OCI-LY1 (cell line): ENCODE data around the gene PRKCB.

Source experiments
- H2AFZ ChIP-seq: fragments of 200-600 bp; sonication (generic), shearing (Covaris generic); 2 replicates; pipeline ENCODE4 v1.6.0; 2014; ENCODE audit warnings: antibody characterized with exemption, mild to moderate bottlenecking, low read length
- H3F3A ChIP-seq: fragments of 200-600 bp; sonication (generic), shearing (Covaris generic); 2 replicates; pipeline ENCODE4 v1.6.0; 2014; ENCODE audit warnings: mild to moderate bottlenecking, antibody characterized with exemption, low read length, moderate library complexity; ENCODE audit not compliant: insufficient read depth
- H3K27ac ChIP-seq: fragments of 200-600 bp; sonication (generic); 2 replicates; pipeline ENCODE4 v1.5.1; 2014; ENCODE audit warnings: low read length, mixed run types, mild to moderate bottlenecking, low read depth; ENCODE audit not compliant: poor library complexity, severe bottlenecking
- H3K27me3 ChIP-seq: fragments of 200-600 bp; sonication (generic); 2 replicates; pipeline ENCODE4 v1.6.0; 2014; ENCODE audit warnings: antibody characterized with exemption, mild to moderate bottlenecking, low read length, moderate library complexity; ENCODE audit not compliant: insufficient read depth
- H3K36me3 ChIP-seq: fragments of 200-600 bp; sonication (generic); 2 replicates; pipeline ENCODE4 v1.6.1; 2014; ENCODE audit warnings: mild to moderate bottlenecking, antibody characterized with exemption, low read length, moderate library complexity, mixed read lengths; ENCODE audit not compliant: insufficient read depth
- H3K4me1 ChIP-seq: fragments of 200-600 bp; sonication (generic); 2 replicates; pipeline ENCODE4 v1.5.1; 2014; ENCODE audit warnings: mild to moderate bottlenecking, low read length, moderate library complexity; ENCODE audit not compliant: insufficient read depth, severe bottlenecking
- H3K4me2 ChIP-seq: fragments of 200-600 bp; sonication (generic), shearing (Covaris generic); 2 replicates; pipeline ENCODE4 v1.6.1; 2014; ENCODE audit warnings: low read length
- H3K4me3 ChIP-seq: fragments of 200-600 bp; sonication (generic); 2 replicates; pipeline ENCODE4 v1.5.1; 2014; ENCODE audit warnings: low read length, low read depth, mild to moderate bottlenecking, mixed read lengths; ENCODE audit not compliant: poor library complexity, severe bottlenecking
- H3K79me2 ChIP-seq: fragments of 200-600 bp; shearing (Covaris generic); 2 replicates; pipeline ENCODE4 v1.6.1; 2016; ENCODE audit warnings: mixed run types, low read length, mixed read lengths; ENCODE audit not compliant: insufficient read depth
- H3K9ac ChIP-seq: fragments of 200-600 bp; sonication (generic), shearing (Covaris generic); 2 replicates; pipeline ENCODE4 v1.6.1; 2014; ENCODE audit warnings: mild to moderate bottlenecking, low read length, mixed read lengths
- H3K9me2 ChIP-seq: fragments of 200-600 bp; sonication (generic), shearing (Covaris generic); 2 replicates; pipeline ENCODE4 v1.6.1; 2014; ENCODE audit warnings: low read depth, mild to moderate bottlenecking, low read length, mixed read lengths
- H3K9me3 ChIP-seq: fragments of 200-600 bp; shearing (Covaris generic); 2 replicates; pipeline ENCODE4 v1.6.1; 2014; ENCODE audit warnings: low read length, mixed read lengths
- H4K20me1 ChIP-seq: fragments of 200-600 bp; sonication (generic), shearing (Covaris generic); 2 replicates; pipeline ENCODE4 v1.6.0; 2016; ENCODE audit warnings: mild to moderate bottlenecking, low read length; ENCODE audit not compliant: insufficient read depth
- EZH2 ChIP-seq: fragments of 200-600 bp; sonication (generic), shearing (Covaris generic); IDR thresholded peaks from 2 replicates; pipeline ENCODE4 v1.8.0; 2017; ENCODE audit warnings: borderline replicate concordance, mixed run types, mild to moderate bottlenecking, antibody characterized with exemption, low read length, moderate library complexity, mixed read lengths
- TF ChIP-seq, protein P1 (sequence below): fragments of 200-600 bp; sonication (generic), shearing (Covaris generic); IDR thresholded peaks from 2 replicates; pipeline ENCODE4 v1.5.1; 2017; ENCODE audit warnings: mild to moderate bottlenecking, antibody characterized with exemption, low read length, moderate library complexity, mixed read lengths

Gene PRKCB

GRCh38 chr16:23863511-23864422 is 28.0 kb downstream of the PRKCB start:
- Histone ChIP-seq H4K20me1 (no peaks in the 10 kb centered on the region), H3F3A (no peaks in the 10 kb centered on the region), H3K27ac (peak overlapping the region; percentile 93), H3K4me3 (peak overlapping the region; percentile 58), H2AFZ (0 out of 2 replicates have a peak overlapping the region, but pooled peaks have one; percentile 84), H3K4me2 (peak overlapping the region; percentile 100), H3K9ac (peak overlapping the region; percentile 61), H3K4me1 (peaks cover 58% of the 10 kb centered on the region), H3K9me3 (no peaks in the 10 kb centered on the region), H3K36me3 (no peaks in the 10 kb centered on the region), H3K79me2 (no peaks in the 10 kb centered on the region), H3K9me2 (no peaks in the 10 kb centered on the region), H3K27me3 (no peaks in the 10 kb centered on the region)
- TF ChIP-seq, protein P1, sequence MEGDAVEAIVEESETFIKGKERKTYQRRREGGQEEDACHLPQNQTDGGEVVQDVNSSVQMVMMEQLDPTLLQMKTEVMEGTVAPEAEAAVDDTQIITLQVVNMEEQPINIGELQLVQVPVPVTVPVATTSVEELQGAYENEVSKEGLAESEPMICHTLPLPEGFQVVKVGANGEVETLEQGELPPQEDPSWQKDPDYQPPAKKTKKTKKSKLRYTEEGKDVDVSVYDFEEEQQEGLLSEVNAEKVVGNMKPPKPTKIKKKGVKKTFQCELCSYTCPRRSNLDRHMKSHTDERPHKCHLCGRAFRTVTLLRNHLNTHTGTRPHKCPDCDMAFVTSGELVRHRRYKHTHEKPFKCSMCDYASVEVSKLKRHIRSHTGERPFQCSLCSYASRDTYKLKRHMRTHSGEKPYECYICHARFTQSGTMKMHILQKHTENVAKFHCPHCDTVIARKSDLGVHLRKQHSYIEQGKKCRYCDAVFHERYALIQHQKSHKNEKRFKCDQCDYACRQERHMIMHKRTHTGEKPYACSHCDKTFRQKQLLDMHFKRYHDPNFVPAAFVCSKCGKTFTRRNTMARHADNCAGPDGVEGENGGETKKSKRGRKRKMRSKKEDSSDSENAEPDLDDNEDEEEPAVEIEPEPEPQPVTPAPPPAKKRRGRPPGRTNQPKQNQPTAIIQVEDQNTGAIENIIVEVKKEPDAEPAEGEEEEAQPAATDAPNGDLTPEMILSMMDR = no peak
- no peak for TF ChIP-seq EZH2

GRCh38 chr16:23865853-23866252 is 30.1 kb downstream of the PRKCB start:
- no peaks in the 10 kb centered on the region for H3K9me3 ChIP-seq
- H3K9me2 ChIP-seq = no peaks in the 10 kb centered on the region
- no peak overlapping the region for H3K27ac ChIP-seq

GRCh38 chr16:23866621-23867020 is 30.8 kb downstream of the PRKCB start:
- Histone ChIP-seq H3K27ac (no peak overlapping the region), H3K4me3 (no peak overlapping the region), H3K36me3 (no peaks in the 10 kb centered on the region), H3K79me2 (no peaks in the 10 kb centered on the region), H3K4me1 (peaks cover 35% of the 10 kb centered on the region), H3F3A (no peaks in the 10 kb centered on the region), H4K20me1 (no peaks in the 10 kb centered on the region), H3K9ac (no peak overlapping the region), H2AFZ (no peak overlapping the region), H3K9me2 (no peaks in the 10 kb centered on the region), H3K27me3 (no peaks in the 10 kb centered on the region), H3K9me3 (no peaks in the 10 kb centered on the region), H3K4me2 (no peak overlapping the region)
- TF ChIP-seq EZH2 = no peak
- TF ChIP-seq, protein P1 = no peak

More at GRCh38 chr16:23865853-23866252, 30.1 kb downstream of the PRKCB start:
- no peak overlapping the region for H2AFZ ChIP-seq
- H4K20me1 ChIP-seq = no peaks in the 10 kb centered on the region
- no peaks in the 10 kb centered on the region for H3F3A ChIP-seq
- peaks cover 40% of the 10 kb centered on the region for H3K4me1 ChIP-seq
- H3K4me2 ChIP-seq = no peak overlapping the region
- H3K9ac ChIP-seq = no peak overlapping the region
- H3K4me3 ChIP-seq = no peak overlapping the region
- TF ChIP-seq, protein P1 = no peak
- TF ChIP-seq EZH2 = no peak
- no peaks in the 10 kb centered on the region for H3K27me3 ChIP-seq
- H3K79me2 ChIP-seq = no peaks in the 10 kb centered on the region
- H3K36me3 ChIP-seq = no peaks in the 10 kb centered on the region
